ENCODE results near the gene SEC31A. TPM values are rescaled to one million over a fixed set of nuclear protein-coding genes. Genes with fewer than 3 reads are reported as not detected.
A peak's percentile ranks its signal among the peaks of the same experiment; 100 is the strongest.
"Not testable (repeated sequence)": the region's sequence is repeated elsewhere in the genome, so short reads cannot be mapped to it uniquely, and the experiment has no call there.

Gene SEC31A
- total RNA-seq, 1 donor from 2014 or later = 123 TPM

- Mint-ChIP-seq H3K27me3 (ENCODE audit: insufficient read depth) (no peaks in the 10 kb centered on the region), H3K4me3 (peak overlapping the region; percentile 88), H3K9me3 (no peaks in the 10 kb centered on the region), H3K36me3 (ENCODE audit: low read depth) (peaks cover 26% of the 10 kb centered on the region), H3K27ac (peak overlapping the region; percentile 86), H3K4me1 (ENCODE audit: low read depth) (peaks cover 53% of the 10 kb centered on the region)
- intact Hi-C loops (cut with micrococcal nuclease) = loop anchor here (1.0 to 2.0 kb wide), 3 partner anchors 9 to 460 kb away; partner anchors contain the start of genes ENOPH1 and HNRNPDL
- DNase-seq (ENCODE audit: low spot score) = no peak
These were observed 439 bp downstream of the SEC31A start for GRCh38 chr4:82890528-82890900.

DNA sequence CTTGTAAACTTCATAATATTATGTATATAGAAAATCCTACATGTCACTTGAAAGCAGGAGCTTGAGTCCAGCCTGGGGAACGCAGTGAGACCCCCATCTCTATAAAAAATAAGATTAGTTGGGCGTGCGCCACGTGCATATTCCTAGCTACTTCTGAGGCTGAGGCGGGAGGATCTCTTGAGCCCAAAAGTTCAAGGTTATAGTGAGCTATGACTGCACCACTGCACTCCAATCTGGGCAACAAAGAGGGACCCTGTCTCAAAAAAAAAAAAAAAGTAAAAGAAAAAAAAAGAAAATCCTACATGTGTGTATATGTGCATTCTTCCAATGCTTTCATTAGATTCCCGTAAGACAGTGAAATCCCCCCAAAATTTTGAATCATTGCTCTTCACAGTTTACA lies 1.7 kb downstream of the SEC31A start:
- peaks cover 52% of the 10 kb centered on the region for H3K4me1 Mint-ChIP-seq (ENCODE audit: low read depth)
- intact Hi-C loops (cut with micrococcal nuclease) = no loop called here
- no peaks in the 10 kb centered on the region for H3K9me3 Mint-ChIP-seq
- H3K27ac Mint-ChIP-seq = peak overlapping the region; percentile 86
- no peak for DNase-seq (ENCODE audit: low spot score)
- H3K4me3 Mint-ChIP-seq = peak overlapping the region; percentile 88
- no peaks in the 10 kb centered on the region for H3K27me3 Mint-ChIP-seq (ENCODE audit: insufficient read depth)
- H3K36me3 Mint-ChIP-seq (ENCODE audit: low read depth) = peaks cover 21% of the 10 kb centered on the region

DNA sequence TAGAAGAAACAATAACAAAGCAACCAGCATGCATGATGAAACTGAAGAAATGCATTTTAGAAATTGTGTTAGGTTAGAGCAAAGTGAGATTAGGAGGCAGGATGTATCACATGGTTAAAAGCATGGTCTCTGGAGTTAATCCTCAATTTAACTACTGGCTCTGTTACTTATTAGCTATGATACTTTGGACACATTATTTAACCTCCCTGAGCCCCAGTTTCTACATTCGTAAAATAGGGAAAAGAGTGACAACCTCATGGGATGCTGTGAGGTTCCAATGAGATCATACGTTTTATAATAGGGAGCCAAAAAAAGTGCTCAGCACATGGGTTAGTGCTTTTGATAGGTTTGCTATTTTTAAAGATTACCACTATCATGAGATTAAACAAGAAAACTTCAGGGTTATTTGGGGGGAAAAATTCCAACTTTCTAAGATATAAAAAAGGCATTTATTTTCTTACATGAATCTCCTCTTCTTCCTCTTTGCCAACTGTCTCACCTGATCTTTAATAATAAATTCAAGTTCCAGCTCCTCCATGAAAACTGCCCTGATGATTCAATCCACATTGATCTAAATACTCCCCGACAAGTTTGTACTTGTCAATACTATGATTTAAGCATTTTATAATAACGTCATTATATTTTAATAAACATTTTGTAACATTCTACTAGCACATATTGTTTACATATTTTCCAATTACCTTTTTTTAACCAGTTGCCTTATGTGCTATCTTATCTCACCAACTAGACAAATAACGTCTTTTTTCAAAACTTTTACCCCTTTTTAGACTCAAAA lies 4.6 kb downstream of the SEC31A start:
- Mint-ChIP-seq H3K36me3 (ENCODE audit: low read depth) (peaks cover 22% of the 10 kb centered on the region), H3K4me3 (no peak overlapping the region), H3K27me3 (ENCODE audit: insufficient read depth) (no peaks in the 10 kb centered on the region), H3K9me3 (no peaks in the 10 kb centered on the region), H3K27ac (no peak overlapping the region), H3K4me1 (ENCODE audit: low read depth) (peaks cover 37% of the 10 kb centered on the region)
- intact Hi-C loops (cut with micrococcal nuclease) = no loop called here
- DNase-seq (ENCODE audit: low spot score) = no peak

GRCh38 chr4:82885410-82885809 lies 5.5 kb downstream of the SEC31A start:
- no peak for DNase-seq (ENCODE audit: low spot score)
- no peaks in the 10 kb centered on the region for H3K9me3 Mint-ChIP-seq
- H3K36me3 Mint-ChIP-seq (ENCODE audit: low read depth) = peaks cover 28% of the 10 kb centered on the region
- no peaks in the 10 kb centered on the region for H3K27me3 Mint-ChIP-seq (ENCODE audit: insufficient read depth)
- no peak overlapping the region for H3K4me3 Mint-ChIP-seq
- intact Hi-C loops (cut with micrococcal nuclease) = no loop called here
- no peak overlapping the region for H3K27ac Mint-ChIP-seq
- H3K4me1 Mint-ChIP-seq (ENCODE audit: low read depth) = peaks cover 41% of the 10 kb centered on the region

GRCh38 chr4:82868572-82868971 lies 22.4 kb downstream of the SEC31A start:
- no peak for DNase-seq (ENCODE audit: low spot score)
- intact Hi-C loops (cut with micrococcal nuclease) = loop anchor here (5.0 to 10.0 kb wide), 4 partner anchors 244 to 586 kb away; partner anchors contain the start of genes HELQ, MRPS18C and PLAC8
- no peak overlapping the region for H3K27ac Mint-ChIP-seq
- peaks cover 45% of the 10 kb centered on the region for H3K36me3 Mint-ChIP-seq (ENCODE audit: low read depth)
- no peaks in the 10 kb centered on the region for H3K9me3 Mint-ChIP-seq
- no peak overlapping the region for H3K4me3 Mint-ChIP-seq
- peaks cover 37% of the 10 kb centered on the region for H3K4me1 Mint-ChIP-seq (ENCODE audit: low read depth)
- H3K27me3 Mint-ChIP-seq (ENCODE audit: insufficient read depth) = no peaks in the 10 kb centered on the region

- Mint-ChIP-seq H3K4me3 (peak overlapping the region; percentile 19), H3K36me3 (ENCODE audit: low read depth) (peaks cover 52% of the 10 kb centered on the region), H3K27me3 (ENCODE audit: insufficient read depth) (no peaks in the 10 kb centered on the region), H3K4me1 (ENCODE audit: low read depth) (peaks cover 41% of the 10 kb centered on the region), H3K9me3 (no peaks in the 10 kb centered on the region), H3K27ac (peak overlapping the region; percentile 55)
- intact Hi-C loops (cut with micrococcal nuclease) = loop anchor here (5.0 to 10.0 kb wide), 4 partner anchors 245 to 588 kb away; partner anchors contain the start of genes HELQ, MRPS18C and PLAC8
- DNase-seq (ENCODE audit: low spot score) = no peak
These were observed 24.1 kb downstream of the SEC31A start for GRCh38 chr4:82866706-82867385.

DNA sequence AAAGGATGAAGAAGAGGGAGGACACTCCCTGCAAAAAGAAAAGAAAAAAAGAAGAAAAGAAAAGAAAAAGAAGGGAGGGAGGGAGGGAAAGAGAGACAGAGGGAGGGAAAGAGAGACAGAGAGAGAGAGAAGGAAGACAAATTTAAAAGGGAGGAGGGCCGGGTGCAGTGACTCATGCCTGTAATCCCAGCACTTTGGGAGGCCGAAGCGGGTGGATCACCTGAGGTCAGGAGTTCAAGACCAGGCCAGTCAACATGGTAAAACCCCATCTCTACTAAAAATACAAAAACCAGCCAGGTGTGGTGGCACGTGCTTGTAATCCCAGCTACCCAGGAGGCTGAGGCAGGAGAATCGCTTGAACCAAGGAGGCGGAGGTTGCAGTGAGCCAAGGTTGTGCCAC lies 24.9 kb downstream of the SEC31A start:
- H3K27me3 Mint-ChIP-seq (ENCODE audit: insufficient read depth); H3K4me3 Mint-ChIP-seq; DNase-seq (ENCODE audit: low spot score); H3K9me3 Mint-ChIP-seq: not testable (repeated sequence)
- intact Hi-C loops (cut with micrococcal nuclease) = loop anchor here (5.0 to 10.0 kb wide), 4 partner anchors 246 to 589 kb away; partner anchors contain the start of genes HELQ, MRPS18C and PLAC8
- peaks cover 48% of the 10 kb centered on the region for H3K4me1 Mint-ChIP-seq (ENCODE audit: low read depth)
- peaks cover 54% of the 10 kb centered on the region for H3K36me3 Mint-ChIP-seq (ENCODE audit: low read depth)
- H3K27ac Mint-ChIP-seq = peak overlapping the region; percentile 91

DNA sequence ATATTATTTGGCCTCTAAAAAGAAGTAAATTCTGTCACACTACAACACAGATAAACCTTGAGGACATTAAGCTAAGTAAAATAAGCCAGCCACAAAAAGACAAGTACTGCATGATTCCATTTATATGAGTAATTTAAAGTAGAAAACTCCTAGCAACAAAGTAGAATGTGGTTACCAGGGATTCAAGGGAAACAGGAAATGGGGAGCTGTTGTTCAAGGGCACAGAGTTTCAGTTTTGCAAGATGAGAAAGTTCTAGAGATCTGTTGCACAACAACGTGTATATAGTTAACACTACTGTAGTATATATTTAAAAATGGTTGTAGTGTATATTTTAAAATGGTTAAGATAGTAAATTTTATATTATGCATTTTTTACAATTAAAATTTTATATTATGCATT lies 25.4 kb downstream of the SEC31A start:
- H3K4me3 Mint-ChIP-seq = no peak overlapping the region
- H3K9me3 Mint-ChIP-seq = no peaks in the 10 kb centered on the region
- H3K27me3 Mint-ChIP-seq (ENCODE audit: insufficient read depth) = no peaks in the 10 kb centered on the region
- intact Hi-C loops (cut with micrococcal nuclease) = loop anchor here (1.0 to 10.0 kb wide), 9 partner anchors 35 to 589 kb away; partner anchors contain the start of genes COPS4, ENOPH1, HELQ and HNRNPDL
- peak; percentile 24 for DNase-seq (ENCODE audit: low spot score)
- H3K4me1 Mint-ChIP-seq (ENCODE audit: low read depth) = peaks cover 48% of the 10 kb centered on the region
- H3K36me3 Mint-ChIP-seq (ENCODE audit: low read depth) = peaks cover 50% of the 10 kb centered on the region
- peak overlapping the region; percentile 91 for H3K27ac Mint-ChIP-seq

DNA sequence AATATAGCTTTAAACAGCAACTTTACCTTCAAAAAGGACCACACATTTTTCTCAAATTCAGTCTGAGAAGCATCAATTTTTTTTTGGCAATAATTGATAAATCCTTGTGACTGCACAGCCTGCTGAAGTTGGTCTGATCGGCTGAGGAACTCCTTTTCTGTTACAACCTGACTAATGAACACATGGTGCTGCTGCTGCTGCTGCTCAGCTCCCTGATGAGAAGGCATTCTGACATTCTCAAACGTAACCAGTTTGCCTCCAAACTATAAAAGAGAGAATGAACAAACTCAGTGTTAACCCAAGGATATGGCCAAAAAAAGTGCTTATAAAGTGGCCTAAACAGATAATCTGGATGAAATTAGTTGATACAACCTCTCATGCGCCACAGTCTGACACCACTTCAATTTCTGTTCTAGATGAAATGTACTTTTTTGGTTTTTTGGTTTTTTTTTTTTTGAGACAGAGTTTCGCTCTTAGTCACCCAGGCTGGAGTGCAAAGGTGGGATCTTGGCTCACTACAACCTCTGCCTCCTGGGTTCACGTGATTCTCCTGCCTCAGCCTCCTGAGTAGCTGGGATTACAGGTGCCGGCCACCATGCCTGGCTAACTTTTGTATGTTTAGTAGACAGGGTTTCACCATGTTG lies 26.5 kb downstream of the SEC31A start:
- Mint-ChIP-seq H3K27me3 (ENCODE audit: insufficient read depth) (no peaks in the 10 kb centered on the region), H3K27ac (peak overlapping the region; percentile 93), H3K9me3 (no peaks in the 10 kb centered on the region), H3K4me1 (ENCODE audit: low read depth) (peaks cover 48% of the 10 kb centered on the region), H3K4me3 (peak overlapping the region; percentile 69), H3K36me3 (ENCODE audit: low read depth) (peaks cover 41% of the 10 kb centered on the region)
- DNase-seq (ENCODE audit: low spot score) = peak; percentile 18
- intact Hi-C loops (cut with micrococcal nuclease) = loop anchor here (1.0 to 10.0 kb wide), 4 partner anchors 27 to 590 kb away; partner anchors contain the start of genes HELQ, MRPS18C and SEC31A

GRCh38 chr4:82861529-82861928 lies 29.4 kb downstream of the SEC31A start:
- Mint-ChIP-seq H3K4me3 (no peak overlapping the region), H3K36me3 (ENCODE audit: low read depth) (peaks cover 35% of the 10 kb centered on the region), H3K4me1 (ENCODE audit: low read depth) (peaks cover 41% of the 10 kb centered on the region), H3K27me3 (ENCODE audit: insufficient read depth) (no peaks in the 10 kb centered on the region), H3K27ac (no peak overlapping the region), H3K9me3 (no peaks in the 10 kb centered on the region)
- intact Hi-C loops (cut with micrococcal nuclease) = loop anchor here (10.0 kb wide), 2 partner anchors 493 to 593 kb away; partner anchors contain the start of genes HELQ and MRPS18C
- DNase-seq (ENCODE audit: low spot score) = no peak

- not testable (repeated sequence) for DNase-seq (ENCODE audit: low spot score); H3K9me3 Mint-ChIP-seq; H3K27ac Mint-ChIP-seq; H3K27me3 Mint-ChIP-seq (ENCODE audit: insufficient read depth); H3K4me3 Mint-ChIP-seq
- intact Hi-C loops (cut with micrococcal nuclease) = loop anchor here (10.0 kb wide), 2 partner anchors 494 to 594 kb away; partner anchors contain the start of genes HELQ and MRPS18C
- peaks cover 33% of the 10 kb centered on the region for H3K36me3 Mint-ChIP-seq (ENCODE audit: low read depth)
- peaks cover 30% of the 10 kb centered on the region for H3K4me1 Mint-ChIP-seq (ENCODE audit: low read depth)
These were observed 30.5 kb downstream of the SEC31A start for GRCh38 chr4:82860487-82860886.

DNA sequence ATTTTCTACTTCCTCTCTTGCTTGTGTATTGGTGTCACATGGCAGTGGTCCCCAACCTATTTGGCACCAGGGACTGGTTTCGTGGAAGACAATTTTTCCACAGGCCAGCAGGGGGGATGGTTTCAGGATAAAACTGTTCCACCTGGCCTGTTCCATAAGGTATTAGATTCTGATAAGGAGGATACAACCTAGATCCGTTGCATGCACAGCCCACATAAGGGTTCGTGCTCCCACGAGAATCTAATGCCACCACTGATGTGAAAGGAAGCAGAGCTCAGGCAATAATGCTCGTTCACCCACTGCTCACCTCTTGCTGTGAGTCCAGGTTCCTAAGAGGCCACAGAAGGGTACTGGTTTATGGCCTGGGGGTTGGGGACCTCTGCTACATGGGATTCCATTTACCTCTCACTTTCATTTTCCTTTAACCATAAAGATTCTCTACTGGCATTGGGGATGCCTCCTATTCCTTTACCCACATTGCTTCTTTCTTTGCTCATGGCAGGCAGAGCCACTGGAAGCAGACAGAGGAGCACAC lies 38.1 kb downstream of the SEC31A start:
- no peak overlapping the region for H3K27ac Mint-ChIP-seq
- H3K36me3 Mint-ChIP-seq (ENCODE audit: low read depth) = peaks cover 46% of the 10 kb centered on the region

More for the DNA sequence above, 38.1 kb downstream of the SEC31A start:
- no peaks in the 10 kb centered on the region for H3K27me3 Mint-ChIP-seq (ENCODE audit: insufficient read depth)
- no peak for DNase-seq (ENCODE audit: low spot score)
- H3K4me1 Mint-ChIP-seq (ENCODE audit: low read depth) = peaks cover 14% of the 10 kb centered on the region
- H3K9me3 Mint-ChIP-seq = no peaks in the 10 kb centered on the region
- intact Hi-C loops (cut with micrococcal nuclease) = loop anchor here (1.0 to 10.0 kb wide), 6 partner anchors 38 to 429 kb away; partner anchors contain the start of genes COPS4, COQ2, SEC31A and THAP9
- H3K4me3 Mint-ChIP-seq = no peak overlapping the region
